C4-2B (cell line): ENCODE results near the gene GLS.

Experiments used
- ZFX ChIP-seq: fragments of 450-650 bp; IDR thresholded peaks from 2 replicates; pipeline ENCODE4 v1.6.1; 2017
- TF ChIP-seq, protein P1 (sequence below): fragments of 450-650 bp; conservative IDR thresholded peaks from 2 replicates; pipeline ENCODE4 v1.5.1; 2017; ENCODE audit warnings: mild to moderate bottlenecking

- TF ChIP-seq, protein P1, sequence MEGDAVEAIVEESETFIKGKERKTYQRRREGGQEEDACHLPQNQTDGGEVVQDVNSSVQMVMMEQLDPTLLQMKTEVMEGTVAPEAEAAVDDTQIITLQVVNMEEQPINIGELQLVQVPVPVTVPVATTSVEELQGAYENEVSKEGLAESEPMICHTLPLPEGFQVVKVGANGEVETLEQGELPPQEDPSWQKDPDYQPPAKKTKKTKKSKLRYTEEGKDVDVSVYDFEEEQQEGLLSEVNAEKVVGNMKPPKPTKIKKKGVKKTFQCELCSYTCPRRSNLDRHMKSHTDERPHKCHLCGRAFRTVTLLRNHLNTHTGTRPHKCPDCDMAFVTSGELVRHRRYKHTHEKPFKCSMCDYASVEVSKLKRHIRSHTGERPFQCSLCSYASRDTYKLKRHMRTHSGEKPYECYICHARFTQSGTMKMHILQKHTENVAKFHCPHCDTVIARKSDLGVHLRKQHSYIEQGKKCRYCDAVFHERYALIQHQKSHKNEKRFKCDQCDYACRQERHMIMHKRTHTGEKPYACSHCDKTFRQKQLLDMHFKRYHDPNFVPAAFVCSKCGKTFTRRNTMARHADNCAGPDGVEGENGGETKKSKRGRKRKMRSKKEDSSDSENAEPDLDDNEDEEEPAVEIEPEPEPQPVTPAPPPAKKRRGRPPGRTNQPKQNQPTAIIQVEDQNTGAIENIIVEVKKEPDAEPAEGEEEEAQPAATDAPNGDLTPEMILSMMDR, result no peak
- no peak for TF ChIP-seq ZFX
Measured at GRCh38 chr2:190876631-190877030, 4.0 kb upstream of the GLS start.
